GM12872 (cell line): Measurements from ENCODE around the gene KNL1.

Experiments
- TF ChIP-seq, protein P1 (sequence below): IDR thresholded peaks from 3 replicates; pipeline ENCODE4 v1.5.1; 2011; ENCODE audit warnings: low read depth, mild to moderate bottlenecking, low read length, moderate library complexity; ENCODE audit not compliant: insufficient read depth

Gene KNL1

DNA sequence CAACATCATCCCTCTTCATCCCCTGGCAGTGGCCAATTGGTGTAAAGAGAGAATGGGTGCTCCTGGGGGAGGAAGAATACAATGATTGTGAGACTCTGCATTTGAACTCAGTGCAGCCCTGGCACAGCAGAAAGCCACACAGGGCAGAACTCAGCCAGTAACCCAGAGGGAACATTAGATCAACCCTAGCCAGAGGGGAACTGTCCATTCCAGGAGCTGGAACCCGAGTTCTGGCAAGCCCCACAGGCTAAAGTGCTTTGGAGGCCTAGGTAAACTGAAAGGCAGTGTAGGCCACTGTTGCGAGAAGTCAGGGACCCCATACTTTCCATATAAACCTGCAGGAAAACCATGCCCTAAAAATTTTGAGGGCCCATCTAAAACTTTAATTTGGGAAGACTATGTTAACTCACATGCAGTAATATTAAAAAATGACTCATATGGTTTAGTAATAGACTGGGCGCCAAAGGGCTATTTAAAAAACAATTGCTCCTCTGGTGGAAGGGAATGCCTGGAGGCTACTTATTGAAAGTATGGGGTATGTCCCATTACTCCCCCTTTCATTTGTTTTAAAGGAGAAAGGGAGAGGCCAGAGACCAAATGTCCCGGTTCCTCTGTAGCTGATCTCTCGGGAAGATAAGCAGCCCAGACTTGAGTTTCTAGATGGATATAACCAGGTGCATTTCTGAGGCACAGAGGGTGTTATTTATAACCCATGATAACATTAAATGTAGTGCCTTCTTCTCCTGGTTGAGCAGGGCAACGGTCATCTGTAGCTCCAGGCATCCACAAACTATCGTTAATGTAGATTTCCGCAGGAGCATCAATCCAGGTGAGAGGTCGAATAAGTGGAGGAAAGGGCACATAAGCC lies 95.1 kb downstream of the KNL1 start:
- TF ChIP-seq, protein P1, sequence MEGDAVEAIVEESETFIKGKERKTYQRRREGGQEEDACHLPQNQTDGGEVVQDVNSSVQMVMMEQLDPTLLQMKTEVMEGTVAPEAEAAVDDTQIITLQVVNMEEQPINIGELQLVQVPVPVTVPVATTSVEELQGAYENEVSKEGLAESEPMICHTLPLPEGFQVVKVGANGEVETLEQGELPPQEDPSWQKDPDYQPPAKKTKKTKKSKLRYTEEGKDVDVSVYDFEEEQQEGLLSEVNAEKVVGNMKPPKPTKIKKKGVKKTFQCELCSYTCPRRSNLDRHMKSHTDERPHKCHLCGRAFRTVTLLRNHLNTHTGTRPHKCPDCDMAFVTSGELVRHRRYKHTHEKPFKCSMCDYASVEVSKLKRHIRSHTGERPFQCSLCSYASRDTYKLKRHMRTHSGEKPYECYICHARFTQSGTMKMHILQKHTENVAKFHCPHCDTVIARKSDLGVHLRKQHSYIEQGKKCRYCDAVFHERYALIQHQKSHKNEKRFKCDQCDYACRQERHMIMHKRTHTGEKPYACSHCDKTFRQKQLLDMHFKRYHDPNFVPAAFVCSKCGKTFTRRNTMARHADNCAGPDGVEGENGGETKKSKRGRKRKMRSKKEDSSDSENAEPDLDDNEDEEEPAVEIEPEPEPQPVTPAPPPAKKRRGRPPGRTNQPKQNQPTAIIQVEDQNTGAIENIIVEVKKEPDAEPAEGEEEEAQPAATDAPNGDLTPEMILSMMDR: no peak

DNA sequence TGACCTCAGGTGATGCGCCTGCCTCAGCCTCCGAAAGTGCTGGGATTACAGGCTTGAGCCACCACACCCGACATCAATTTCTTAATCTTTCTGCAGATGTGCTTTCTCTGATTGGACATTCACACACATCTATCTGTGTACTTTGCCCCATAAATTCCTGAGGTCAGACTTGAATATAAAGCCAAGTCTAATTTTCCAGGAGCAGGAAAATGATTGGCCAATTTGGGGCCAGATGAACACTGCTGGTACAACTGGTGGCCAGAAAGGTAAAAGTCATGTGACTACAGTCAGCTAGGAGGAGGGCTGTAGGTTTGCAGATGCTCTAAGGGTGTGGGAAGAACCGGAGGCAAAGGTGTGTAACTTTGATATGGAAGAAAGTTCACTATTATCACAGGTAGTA lies 97.7 kb downstream of the KNL1 start:
- TF ChIP-seq, protein P1: no peak

DNA sequence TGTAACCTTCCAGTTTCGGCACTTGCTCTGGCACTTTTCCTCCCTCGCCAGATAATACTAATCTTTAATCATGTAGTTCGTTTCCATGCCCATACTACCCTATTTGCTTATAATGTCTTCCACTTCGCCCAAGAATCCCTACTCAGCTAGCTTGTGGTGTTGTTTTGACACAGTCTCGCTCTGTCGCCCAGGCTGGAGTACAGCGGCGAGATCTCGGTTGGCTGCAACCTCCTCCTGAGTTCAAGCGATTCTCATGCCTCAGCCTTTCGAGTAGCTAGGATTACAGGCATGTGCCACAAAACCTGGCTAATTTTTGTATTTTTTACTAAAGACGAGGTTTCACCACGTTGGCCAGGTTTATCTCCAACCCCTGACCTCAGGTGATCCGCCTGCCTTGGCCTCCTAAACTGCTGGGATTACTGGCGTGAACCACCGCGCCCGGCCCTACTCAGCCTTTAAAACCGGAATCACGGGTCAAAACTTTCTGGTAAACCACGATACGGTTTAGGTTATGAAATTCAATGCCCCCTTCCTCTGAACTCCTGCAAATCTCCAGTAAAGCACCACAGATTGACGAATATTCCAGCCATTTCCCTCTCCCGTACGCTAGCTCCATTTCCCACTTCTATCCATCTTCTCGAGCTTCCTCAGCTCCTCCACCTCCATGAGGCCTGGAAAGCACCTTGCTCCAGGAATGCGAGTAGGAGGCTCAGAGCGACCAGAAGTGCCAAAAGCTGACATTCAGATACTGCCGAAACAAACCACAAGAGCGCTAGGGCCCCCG lies 100.0 kb downstream of the KNL1 start:
- TF ChIP-seq, protein P1: no peak

DNA sequence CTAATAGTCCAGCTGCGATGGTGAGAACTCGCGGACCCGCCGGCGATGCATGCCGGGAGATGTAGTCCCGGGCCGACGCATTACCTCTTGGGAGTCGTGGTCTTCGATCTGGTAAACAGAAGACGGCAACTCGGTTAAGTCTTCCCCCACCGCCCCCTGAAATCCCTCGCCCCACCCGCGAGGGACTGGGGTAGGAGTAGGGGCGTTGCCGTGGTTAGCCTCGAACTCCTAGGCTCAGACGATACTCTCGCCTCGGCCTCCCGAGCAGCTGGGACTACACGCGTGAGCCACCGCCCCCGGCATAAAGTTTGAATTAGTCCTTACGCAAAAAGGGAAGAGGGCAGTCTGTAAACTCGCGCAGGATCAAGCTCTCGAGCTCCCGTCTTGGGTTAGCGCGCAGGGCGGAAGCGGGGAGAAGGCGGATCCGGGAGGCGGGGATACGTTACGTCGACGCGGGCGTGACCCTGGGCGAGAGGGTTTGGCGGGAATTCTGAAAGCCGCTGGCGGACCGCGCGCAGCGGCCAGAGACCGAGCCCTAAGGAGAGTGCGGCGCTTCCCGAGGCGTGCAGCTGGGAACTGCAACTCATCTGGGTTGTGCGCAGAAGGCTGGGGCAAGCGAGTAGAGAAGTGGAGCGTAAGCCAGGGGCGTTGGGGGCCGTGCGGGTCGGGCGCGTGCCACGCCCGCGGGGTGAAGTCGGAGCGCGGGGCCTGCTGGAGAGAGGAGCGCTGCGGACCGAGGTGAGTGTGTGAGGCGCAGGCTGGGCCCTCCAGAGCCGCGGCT lies 100.8 kb downstream of the KNL1 start, which contains the start of gene RAD51:
RAD51 (plus strand) TSS at position 487 of the 781 bp plus-strand sequence. CDS start 3,585 bp downstream, outside the sequence.
- TF ChIP-seq, protein P1: no peak

DNA sequence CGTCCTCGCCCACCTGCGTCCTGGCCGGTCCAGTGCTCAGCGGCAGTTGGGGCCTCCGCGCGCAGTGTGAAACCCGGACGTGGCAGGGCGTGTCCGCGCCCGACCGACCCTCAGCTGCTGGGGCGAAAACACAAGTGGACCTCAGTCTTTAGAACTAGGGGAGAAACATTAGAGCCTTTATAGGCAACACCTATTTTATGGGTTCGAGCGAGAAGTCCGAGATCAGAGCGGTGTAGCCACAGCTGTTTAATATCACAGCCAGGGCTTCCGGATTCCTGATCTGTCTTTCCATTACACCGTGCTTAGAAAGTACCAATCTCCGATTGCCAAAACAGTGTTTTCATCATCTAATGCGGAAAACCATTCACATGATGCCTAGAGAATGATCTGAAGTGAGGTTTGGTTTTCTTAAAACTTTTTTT lies 101.4 kb downstream of the KNL1 start:
- TF ChIP-seq, protein P1: no peak

DNA sequence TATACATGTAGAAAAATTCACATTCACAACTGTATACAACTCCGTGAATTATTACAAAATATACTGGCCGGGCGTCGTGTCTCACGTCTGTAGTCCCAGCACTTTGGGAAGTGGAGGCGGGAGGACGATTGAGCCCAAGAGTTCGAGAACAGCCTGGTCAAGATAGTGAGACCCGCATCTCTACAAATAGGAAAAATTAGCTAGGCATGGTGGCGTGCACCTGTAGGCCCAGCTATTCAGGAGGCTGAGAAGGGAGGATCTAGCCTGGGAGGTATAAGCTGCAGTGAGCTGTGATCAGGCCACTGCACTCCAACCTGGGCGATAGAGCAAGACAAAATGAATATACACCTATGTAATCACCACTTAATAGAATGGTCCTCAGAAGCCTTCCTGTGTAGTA lies 102.2 kb downstream of the KNL1 start:
- TF ChIP-seq, protein P1: no peak
